ENCODE measurements around the gene PDZD7.

GRCh38 chr10:101073631-101074030, 42.7 kb upstream of the PDZD7 start:
- TF ChIP-seq SIN3A (IDR thresholded peaks at IDR 0.05; ENCODE audit: borderline replicate concordance, insufficient read depth, low read depth, low read length) = no peak
- TF ChIP-seq CTCF (IDR thresholded peaks at IDR 0.05) = no peak; the same call in 1 of the 2 replicates
